ENCODE results near the gene BRD7.

The BRD7 gene

DNA sequence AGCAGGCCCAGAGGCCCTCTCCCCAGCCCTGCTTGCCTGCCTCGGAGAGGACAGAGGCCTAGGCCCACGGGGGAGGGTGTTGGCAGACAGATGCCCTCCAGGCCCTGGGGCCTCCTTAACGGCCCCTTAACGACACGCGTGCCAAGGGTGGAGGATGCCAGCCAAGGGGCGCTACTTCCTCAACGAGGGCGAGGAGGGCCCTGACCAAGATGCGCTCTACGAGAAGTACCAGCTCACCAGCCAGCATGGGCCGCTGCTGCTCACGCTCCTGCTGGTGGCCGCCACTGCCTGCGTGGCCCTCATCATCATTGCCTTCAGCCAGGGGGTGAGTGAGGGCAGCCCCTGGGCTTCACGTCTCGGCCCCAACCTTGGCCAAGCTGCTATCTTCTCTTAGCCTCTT, 80.8 kb downstream of the BRD7 start:
- no peak for DNase-seq

DNA sequence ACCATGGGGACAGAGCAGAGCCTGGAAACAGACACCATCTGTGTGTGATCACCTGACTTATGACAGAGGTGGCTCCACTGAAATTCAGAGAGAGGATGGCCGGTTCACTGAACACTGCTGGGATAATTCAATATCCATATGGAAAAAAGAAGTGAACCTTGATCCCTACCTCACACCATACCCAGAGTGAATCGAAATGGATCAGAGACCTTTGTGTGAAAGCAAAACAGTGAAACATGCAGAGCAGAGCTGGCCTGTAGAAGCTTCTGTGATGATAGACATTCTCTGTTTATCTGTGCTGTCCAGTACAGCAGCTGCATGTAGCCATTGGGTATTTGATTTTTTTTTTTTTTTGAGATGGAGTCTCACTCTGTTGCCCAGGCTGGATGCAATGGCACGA, 82.1 kb downstream of the BRD7 start:
- no peak for DNase-seq

DNA sequence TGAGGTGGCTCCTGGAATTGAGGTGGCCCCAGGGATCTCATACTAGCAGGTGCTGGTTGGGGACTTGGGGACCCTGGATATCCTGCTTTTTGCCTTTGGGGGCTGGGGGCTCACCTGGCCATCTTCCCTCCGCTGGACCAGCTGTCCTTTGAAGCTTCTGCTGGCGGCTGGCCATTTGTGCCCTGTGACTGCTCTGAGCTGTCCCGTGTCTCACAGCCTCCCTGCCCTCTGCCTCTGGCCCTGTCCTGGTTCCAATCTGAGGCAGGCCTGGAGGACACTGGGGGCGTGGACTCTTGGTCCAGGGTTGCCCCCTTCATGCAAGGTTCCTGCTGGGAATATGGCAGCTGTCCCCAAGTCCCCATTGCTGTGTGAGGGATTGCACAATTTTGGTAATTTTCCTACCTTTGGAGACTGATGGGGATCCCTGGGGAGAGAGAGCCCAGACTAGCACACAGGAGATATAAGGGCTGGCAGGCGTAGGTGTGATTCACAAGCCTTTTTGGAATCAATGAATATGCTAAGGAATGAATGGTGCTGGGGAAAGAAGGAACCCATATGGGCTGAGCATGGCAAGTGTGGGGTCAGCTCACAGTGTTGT, 83.3 kb downstream of the BRD7 start:
- no peak for DNase-seq

DNA sequence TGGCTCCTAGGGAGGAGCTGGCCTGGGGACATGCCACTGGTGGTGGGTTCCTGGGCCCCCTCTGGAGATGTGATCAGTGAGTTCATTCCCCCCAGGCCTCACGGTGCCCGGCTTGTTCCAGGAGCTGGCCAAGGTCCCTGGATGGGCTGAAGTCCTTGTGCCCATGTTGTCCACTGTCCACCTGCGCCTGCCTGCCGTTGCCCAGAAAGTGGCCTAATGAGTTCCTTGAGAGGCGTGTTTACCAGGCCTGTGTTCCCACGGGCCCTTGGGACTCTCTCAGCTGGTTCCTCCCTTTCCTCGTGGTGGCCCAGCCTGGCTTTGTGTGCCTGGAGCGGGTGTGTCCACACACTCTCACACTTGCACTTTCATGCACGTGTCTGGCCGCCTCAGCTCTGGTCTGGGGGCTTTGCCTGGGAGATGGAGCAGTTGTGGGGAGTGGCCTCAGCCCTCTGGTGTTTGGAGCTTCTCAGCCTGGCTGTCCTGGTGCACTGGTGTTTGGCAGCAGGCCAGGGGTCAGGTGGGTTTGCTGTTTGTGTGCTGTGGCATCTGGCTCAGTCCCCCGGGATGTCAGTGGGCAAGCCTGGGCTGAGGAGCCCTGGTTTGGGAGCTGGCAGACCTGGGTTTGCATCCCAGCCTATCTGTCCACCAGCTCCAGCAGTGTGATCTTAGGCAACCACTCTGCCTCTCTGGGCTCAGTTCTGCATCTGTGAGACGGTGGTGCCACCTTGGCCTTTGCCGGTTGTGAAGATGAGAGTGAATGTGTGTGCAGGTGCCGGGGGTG, 84.5 kb downstream of the BRD7 start:
- no peak for DNase-seq

DNA sequence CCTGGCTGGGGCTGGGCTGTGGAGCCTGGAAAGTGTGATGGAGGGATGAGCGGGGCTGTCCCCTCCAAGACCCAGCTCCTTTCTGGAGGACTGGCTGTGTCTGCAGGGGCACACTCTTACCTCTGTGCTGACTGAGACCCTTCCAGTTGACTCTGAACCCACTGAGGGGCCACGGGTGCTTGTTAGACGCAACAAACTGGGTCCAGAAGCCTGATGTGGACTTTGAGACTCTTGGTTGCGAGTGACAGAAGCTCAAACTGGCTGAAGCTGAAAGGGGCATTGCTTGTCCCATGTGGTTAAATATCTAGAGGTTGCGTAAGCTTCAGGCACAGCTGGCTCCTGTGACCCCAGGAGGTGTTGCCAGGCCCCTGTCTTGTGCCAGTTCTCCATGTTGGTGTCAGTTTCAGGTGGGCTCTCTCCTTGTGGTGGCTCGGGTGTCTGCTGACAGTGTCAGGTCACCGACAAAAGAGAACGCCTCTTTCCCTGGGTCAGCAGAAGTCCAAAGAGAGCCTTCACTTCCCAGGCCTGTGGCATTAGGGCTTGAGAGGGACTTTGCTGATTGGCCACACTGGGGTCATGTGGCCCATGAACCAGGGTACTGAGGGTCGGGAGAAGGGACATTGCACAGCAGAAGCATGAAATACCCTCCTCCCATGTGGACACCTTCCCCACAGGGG, 85.7 kb downstream of the BRD7 start:
- no peak for DNase-seq

DNA sequence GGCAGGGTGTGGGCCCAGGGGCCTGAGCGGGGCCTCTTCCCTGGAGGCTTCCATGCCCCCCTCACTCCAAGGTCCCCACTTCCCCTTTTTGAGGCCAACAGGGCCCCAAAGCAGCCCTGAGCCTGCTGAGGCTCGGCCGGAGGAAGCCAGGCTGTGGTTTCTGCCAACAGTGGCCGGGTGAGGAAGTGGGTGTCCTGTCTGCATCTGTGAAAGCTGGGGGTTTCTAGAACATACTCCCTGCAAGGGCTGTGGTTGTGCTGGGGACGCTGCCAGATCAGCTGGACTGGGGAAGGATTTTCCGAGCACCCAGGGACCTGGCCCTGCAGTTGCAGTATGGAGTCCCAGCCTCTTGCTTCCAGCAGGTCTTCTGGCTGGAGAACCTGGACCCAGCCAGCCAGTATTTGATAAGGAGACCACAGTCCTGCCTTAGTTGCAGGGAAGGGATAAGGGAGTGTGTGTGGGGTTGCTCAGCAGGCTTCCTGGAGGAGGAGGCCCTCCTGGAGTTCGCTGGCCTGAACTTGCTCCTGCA, 86.7 kb downstream of the BRD7 start:
- DNase-seq: no peak

DNA sequence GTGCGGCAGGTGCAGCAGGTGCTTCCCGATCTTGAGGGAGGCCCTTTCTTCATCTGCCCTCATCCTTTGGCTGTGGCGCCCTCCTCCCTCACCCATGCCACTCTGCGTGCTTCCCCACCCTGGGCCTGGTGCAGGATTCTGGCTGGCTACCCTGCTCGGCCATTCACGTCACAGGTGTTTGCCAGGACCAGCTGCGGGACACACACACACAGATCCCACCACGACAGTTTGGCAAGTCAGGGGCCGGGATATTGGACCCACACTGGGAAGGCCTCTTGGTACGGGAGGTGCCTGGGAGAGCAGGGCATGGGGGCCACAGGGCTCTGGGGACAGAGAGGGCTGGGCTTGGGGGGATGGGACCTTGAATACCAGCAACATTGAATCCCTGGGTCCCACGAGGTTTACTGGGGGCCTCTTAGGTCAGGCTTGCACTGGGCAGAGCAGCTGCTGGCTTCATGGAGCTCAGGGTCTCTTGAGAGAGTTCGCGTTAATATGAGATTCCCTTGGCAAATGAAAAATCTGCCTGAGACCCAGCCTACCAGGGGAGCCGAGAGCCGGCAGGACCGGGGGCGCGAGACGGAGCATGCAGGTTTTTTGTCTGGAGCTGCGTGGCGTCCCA, 87.3 kb downstream of the BRD7 start:
- DNase-seq: no peak

DNA sequence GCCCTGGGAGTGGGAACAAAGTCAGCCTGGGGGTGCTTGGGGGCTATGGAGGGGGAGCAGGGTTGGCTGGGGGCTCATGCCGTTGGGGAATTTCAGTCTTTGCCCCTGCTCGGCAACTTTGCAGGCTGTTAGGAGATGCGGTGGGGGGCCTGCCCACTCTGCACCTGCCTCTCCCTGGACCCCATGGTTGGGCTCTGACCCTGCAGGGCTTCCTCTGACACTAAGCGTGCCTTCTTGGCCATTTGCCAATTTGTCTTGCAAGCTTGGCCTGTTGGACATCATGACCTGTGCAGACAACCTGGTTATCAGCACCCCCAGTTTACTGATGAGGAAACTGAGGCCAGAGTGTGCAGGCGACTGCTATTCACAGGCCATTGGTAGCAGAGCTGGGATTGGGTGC, 87.9 kb downstream of the BRD7 start:
- DNase-seq: no peak

DNA sequence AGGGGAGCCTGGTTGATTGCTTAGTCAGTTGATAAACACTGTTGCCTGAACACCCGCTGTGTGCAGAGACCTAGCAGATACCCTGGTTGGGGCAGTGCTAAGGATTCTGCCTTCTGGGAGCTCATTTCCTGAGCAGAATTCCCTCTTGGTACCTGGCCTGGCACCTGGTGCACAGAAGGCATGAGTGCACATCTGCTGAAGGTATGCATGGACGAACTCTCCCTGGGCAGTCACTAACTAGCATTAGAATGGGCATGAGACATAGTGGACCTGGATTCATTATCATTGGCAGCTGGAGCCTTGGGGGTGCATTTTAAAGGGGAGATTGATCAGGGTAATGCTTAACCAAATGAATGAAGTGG, 89.3 kb downstream of the BRD7 start:
- no peak for DNase-seq

DNA sequence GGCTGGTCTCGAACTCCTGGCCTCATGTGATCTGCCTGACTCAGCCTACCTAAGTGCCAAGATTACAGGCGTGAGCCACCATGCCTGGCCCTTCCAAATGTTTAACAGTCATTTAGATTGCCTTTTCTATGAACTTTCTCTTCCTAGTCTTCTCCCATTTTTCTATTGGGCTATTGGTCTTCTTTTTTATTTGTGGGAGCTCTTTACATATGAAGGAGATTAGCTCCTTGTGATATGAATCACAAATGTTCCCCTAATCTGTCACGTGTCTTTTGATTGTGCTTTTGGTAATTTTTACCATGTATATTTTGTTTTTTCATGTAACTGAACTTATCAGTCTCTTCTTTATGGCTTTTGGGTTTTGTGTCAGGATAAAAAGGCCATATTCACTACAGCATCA, 90.5 kb downstream of the BRD7 start:
- DNase-seq: no peak

DNA sequence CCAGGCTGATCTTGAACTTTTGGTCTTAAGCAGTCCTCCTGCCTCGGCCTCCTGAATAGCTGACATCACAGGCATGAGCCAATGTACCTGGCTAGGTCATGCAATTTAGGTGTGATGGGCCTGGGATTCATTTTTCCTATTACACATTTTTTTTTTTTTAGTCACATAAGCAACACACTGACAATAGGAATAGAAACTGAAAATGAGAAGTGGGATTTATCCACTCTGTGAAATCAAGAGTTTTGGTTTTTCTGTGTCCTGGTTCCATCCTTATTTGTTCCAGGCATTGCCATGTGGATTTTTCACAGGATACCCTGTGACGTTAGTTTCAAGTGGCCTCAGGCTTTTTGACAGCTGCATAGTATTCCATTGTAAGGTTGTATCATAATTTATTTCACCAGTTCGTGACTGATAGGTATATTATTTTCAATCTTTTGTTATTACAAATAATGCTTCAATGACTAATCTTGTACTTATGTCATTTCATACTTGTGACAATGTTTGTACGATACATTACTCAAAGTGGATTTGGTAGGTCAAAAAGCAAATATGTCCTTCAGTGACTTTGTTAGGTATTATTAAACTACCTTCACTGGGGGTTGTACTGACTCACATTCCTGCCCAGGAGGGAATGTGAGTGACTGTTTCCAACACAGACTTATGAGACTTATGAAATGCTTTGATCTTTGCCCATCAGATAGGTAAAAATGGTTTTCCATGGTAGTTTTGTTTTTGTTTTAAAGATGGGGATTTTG, 91.8 kb downstream of the BRD7 start:
- DNase-seq: no peak

DNA sequence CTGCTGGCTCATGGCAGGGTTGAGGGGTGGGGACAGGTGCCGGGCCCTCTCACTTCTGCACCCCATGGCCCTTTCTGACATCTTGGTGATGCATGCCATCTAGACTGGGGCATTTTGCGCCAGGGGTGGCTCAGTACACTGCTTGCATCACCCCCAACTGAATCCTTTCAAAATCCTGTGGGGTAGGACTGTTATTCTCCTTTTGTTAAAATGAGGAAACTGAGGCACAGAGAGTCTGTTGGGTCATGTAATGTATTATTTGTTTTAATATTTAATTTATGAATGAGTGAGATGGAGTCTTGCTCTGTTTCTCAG, 92.5 kb downstream of the BRD7 start:
- DNase-seq: no peak

DNA sequence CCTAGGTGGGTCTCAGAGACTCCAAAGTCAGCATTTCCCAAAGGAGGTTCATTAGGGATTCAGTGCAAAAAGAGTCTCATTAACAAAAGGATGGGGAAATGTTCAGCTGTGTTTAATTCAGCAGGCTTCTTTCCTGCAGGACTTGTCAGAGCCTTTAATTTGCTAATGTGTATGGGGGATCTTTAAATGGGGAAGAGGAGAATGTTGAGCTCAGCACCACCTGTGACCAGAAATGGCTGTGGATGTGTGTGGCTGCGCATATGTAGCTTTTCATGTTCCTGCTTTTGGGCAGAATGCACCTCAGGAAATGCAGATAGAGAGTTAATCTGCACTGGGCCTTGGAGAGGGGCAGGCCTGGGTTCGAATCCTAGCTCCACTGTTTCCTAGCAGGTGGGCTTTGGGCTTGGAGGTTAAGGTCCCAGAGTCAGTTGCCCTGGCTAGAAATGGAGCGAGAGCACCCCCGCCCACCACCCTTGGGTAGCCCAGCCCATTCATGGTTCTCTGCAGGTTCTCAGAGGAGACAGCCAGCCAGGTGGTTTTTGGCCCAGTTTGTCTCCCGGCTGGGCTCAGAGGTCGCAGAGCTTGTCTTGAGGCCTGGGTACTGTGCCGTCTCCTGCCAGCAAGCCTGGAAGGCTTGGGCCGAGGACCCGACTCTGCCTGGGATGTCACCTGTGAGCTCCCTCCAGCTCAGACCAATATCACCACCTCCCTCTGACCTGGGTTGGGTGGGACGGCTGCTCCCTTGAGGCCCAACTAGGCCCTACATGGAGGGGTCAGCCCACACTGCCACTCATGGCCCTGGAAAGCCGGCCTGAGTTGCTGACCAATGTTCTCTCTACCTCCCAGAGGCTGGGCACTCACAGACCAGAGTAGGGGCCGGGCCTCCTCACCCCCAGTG, 93.1 kb downstream of the BRD7 start:
- DNase-seq: no peak

DNA sequence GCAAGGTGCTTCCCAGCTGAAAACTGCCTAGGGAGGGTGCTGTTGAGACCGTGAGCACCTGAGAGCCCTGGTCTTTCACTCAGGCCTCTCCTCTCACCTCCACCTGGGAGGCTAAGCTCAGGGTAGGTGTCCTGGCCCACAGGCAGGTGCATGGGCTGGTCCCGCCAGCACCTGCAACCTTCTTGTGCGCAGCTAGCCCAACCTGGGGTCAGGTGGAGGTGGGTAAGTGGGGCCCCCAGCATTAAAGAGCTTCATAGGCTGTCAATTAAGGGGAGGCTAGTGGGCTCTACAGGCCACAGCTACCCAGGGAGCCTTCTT, 93.7 kb downstream of the BRD7 start:
- no peak for DNase-seq

DNA sequence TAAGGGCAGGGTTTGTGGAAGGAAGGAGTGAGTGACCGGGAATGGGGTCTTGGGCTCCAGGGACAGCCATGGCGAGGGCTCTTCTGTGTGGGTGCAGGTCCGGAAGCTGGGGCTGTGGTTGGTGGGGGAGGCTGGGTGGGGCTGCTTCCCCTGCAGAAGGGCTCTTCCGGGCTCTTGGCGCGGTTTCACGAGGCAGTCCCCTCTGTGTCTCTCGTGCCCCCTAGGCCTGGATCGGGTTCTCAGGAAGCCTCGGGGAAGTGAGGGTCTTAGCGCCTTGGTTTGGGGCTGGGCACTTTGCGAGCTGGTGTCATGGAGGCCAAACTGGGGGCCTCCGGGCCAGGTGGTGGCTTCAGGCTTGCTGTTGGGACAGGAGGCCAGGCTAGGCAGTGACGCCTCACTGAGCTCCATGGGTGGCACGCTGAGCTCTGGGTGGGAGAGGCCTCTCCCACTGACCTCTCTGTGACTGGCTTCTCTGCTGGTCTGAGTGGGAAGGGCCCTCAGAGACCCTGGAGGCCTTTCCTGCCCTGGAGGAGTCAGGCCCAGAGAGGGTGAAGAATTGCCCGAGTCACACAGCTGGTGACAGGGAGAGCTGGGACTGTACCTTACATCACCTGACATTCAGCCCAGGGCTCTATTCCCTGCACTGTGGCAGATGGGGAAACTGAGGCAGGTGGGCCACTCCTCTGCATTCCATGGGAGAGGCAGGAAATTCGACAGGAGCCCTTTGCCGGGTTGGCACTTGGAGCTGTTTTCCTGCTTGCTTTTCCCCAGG, 94.3 kb downstream of the BRD7 start:
- DNase-seq: no peak

DNA sequence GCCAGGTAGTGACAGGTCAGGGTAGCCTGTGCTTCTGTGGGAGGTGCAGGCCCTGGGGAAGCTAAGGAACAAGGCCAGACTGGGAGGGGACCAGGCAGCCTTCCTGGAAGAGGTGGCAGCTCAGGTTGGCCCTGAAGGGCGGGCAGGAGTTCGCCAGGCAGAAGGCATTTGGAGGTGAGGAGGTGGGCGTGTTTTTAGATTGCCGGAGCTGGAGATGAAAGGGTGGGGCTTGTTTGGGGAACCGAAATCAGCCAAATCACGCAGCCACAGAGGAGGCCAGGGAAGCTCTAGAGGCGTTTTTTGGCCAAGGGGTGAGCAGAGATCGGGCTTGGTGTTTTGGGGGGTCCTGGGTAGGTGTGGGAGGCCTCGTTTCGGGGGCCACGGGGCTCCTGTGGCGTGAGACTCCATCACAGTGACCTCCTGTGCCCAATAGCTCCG, 94.9 kb downstream of the BRD7 start:
- DNase-seq: no peak

DNA sequence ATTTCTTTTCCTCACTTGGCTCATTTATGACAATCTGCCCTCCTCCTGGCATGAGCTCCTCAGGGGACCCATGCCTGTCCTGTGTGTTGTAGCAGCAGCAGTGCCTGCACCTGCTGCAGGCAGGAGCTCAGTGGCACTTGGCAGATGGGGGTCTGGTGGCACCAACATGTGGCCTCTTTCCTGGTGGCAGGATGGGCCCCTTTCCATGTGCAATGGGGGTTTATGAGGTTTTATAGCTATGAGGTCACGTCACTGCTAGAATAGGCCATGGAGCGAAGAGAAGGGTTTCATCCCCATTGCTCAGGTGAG, 95.5 kb downstream of the BRD7 start:
- no peak for DNase-seq

DNA sequence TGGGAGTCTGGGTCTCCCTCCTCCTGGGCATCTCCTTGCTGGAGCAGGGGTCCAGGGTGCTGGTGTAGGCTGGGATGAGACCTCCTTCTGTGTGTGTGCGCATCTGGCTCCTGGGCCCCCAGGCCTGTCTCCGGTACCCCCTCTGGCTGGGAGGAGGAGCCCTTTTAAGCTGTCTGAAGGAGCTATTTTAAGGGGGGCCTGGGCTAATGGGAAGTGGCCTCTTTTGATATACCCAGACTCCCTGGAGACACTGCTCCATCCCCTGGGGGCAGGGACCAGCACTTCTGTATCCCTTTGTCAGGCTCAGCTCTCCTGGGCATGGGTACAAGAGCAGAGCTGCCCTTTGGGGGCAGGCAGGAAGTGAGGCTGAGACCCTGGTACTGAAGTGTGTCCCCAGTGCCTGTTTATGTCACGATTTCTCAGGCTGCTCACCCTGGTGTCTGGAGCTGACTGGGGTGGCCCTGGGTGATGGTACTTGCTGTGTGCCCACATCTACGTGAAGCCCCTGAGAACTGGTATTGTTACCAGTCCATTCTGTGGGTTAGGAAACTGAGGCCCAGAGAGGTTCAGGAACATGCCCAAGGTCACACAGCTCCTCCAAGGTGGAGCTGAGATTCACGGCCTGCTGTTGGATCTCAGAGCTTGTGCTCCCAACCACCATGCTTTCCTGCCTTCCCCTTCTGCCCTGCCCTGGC, 96.0 kb downstream of the BRD7 start:
- DNase-seq: no peak

DNA sequence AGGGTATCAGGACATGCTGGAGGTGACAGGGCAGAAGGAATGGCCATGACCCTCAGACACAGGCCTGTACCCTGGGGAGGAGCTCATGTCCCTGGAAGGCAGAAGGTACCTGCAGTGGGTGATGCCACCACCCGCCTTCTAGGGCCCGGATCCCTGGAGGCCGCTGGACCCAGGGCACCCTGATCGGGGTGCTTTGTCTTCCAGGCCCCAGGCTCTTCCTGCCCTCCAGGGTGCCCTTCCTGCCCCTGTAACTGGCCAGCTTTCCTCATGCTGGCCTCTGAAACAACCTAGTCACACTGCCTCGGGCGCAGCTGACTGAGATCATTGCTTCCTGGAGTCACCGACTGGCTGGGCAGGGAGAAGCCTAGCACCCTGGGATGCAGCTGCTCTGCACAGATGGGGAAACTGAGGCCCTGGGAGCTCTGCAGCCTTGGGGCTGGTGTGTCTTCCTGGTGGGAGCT, 96.6 kb downstream of the BRD7 start:
- no peak for DNase-seq

DNA sequence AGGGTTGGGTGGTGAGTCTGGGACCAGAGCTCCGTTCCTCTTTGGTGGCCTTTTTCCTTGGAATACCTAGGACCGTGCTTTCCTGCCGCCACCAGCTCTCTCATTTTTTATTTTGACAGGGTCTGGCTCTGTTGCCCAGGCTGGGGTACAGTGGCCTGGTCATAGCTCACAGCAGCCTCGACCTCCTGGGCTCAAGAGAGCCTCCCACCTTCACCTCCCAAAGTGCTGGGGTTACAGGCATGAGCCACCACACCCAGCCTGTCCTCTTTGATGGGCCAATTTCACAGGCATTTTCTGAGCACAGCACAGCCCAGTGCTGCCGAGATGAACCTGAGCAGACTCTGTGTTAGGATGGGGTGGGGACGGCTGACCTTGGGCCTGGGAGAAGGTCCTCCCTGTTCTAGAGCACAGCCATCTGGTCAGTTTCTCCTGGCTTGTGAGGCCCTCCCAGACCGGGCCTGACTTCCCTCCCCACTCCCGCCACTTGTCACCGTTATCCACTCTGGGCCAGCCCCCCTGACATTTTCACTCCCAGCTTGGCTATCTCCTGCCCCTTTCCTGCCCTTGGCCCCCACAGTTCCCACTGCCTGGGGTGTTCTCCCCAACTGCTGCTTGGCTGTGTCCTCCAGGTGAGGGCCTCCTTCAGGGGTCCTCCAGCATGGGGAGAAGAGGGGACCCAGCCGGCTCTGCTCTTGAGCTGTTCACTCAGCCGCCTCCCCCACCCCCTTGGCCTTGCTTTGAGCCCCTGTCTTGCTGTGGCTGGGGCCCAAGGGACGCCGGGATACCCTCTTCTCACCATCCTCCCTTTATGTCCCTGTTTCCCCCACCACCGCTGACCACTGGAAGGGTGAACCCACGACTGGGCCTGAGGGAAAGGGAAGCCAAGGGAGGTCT, 97.4 kb downstream of the BRD7 start:
- DNase-seq: no peak
